SK-N-SH treated with all-trans-retinoic acid at 6 μM for 48 hours (cell line): ENCODE measurements around the gene KIF22.

ENCODE experiments used
- ATAC-seq: fragments of 200-7000 bp; cut with Tn5 transposase; 3 replicates; pipeline ENCODE4 v1.9.1; 2020; ENCODE audit warnings: mild to moderate bottlenecking, moderate library complexity
- CSDC2 ChIP-seq: fragments of 250-450 bp; sonication (Bioruptor Pico); IDR thresholded peaks from 2 replicates; pipeline ENCODE4 v1.5.0; 2020; ENCODE audit warnings: mild to moderate bottlenecking, moderate library complexity
- CSRNP3 ChIP-seq: fragments of 250-450 bp; sonication (Bioruptor Pico); IDR thresholded peaks from 2 replicates; pipeline ENCODE4 v1.5.1; 2021; ENCODE audit warnings: mild to moderate bottlenecking, moderate library complexity
- GLIS3 ChIP-seq: fragments of 250-450 bp; sonication (Bioruptor Pico); IDR thresholded peaks from 2 replicates; pipeline ENCODE4 v1.5.0; 2020; ENCODE audit warnings: mild to moderate bottlenecking, moderate library complexity
- ISL1 ChIP-seq: fragments of 250-450 bp; sonication (Bioruptor Pico); IDR thresholded peaks from 2 replicates; pipeline ENCODE4 v2.1.2; 2022; ENCODE audit warnings: mild to moderate bottlenecking, moderate library complexity
- OSR1 ChIP-seq: fragments of 250-450 bp; sonication (Bioruptor Pico); IDR thresholded peaks from 2 replicates; pipeline ENCODE4 v1.8.0; 2022; ENCODE audit warnings: moderate library complexity, mild to moderate bottlenecking, inconsistent platforms
- PATZ1 ChIP-seq: fragments of 250-450 bp; sonication (Bioruptor Pico); IDR thresholded peaks from 2 replicates; pipeline ENCODE4 v1.8.0; 2020; ENCODE audit warnings: mild to moderate bottlenecking, moderate library complexity, borderline replicate concordance
- POU6F1 ChIP-seq: fragments of 250-450 bp; sonication (Bioruptor Pico); IDR thresholded peaks from 2 replicates; pipeline ENCODE4 v1.8.0; 2021; ENCODE audit warnings: low read depth, mild to moderate bottlenecking, moderate library complexity, borderline replicate concordance
- RARB ChIP-seq: fragments of 250-450 bp; sonication (Bioruptor Pico); IDR thresholded peaks from 2 replicates; pipeline ENCODE4 v1.8.0; 2021; ENCODE audit warnings: mild to moderate bottlenecking, moderate library complexity
- SNAI2 ChIP-seq: fragments of 250-450 bp; sonication (Bioruptor Pico); IDR thresholded peaks from 2 replicates; pipeline ENCODE4 v1.5.0; 2020; ENCODE audit warnings: mild to moderate bottlenecking, moderate library complexity
- TOX ChIP-seq: fragments of 250-450 bp; sonication (Bioruptor Pico); IDR thresholded peaks from 2 replicates; pipeline ENCODE4 v1.8.0; 2021; ENCODE audit warnings: mild to moderate bottlenecking, moderate library complexity, borderline replicate concordance
- TSHZ2 ChIP-seq: fragments of 250-450 bp; sonication (Bioruptor Pico); IDR thresholded peaks from 2 replicates; pipeline ENCODE4 v1.5.0; 2020; ENCODE audit warnings: mild to moderate bottlenecking, moderate library complexity
- ZC3H10 ChIP-seq: fragments of 250-450 bp; sonication (Bioruptor Pico); IDR thresholded peaks from 2 replicates; pipeline ENCODE4 v1.5.1; 2021; ENCODE audit warnings: mild to moderate bottlenecking, moderate library complexity
- ZFP3 ChIP-seq: fragments of 250-450 bp; sonication (Bioruptor Pico); IDR thresholded peaks from 2 replicates; pipeline ENCODE4 v1.5.0; 2020; ENCODE audit warnings: mild to moderate bottlenecking, moderate library complexity
- ZFP30 ChIP-seq: fragments of 450-650 bp; formaldehyde crosslinking; IDR thresholded peaks from 2 replicates; pipeline ENCODE4 v1.5.0; 2022; ENCODE audit warnings: mild to moderate bottlenecking, moderate library complexity
- ZNF565 ChIP-seq: fragments of 450-650 bp; formaldehyde crosslinking; conservative IDR thresholded peaks from 2 replicates; pipeline ENCODE4 v1.5.0; 2020; ENCODE audit warnings: low read depth, mild to moderate bottlenecking, moderate library complexity
- ZNF8 ChIP-seq: fragments of 450-650 bp; formaldehyde crosslinking; IDR thresholded peaks from 2 replicates; pipeline ENCODE4 v1.5.0; 2020; ENCODE audit warnings: mild to moderate bottlenecking, moderate library complexity

The KIF22 gene

GRCh38 chr16:29805232-29806098 lies 14.9 kb downstream of the KIF22 start:
- peak; percentile 70 for ATAC-seq
- peak; percentile 63; the same call in 1 of the 2 replicates for TF ChIP-seq GLIS3
- TF ChIP-seq SNAI2, result peak; percentile 88; the same call in 1 of the 2 replicates
- 0 out of 2 replicates have a peak, but pooled peaks have one; percentile 78 for TF ChIP-seq CSDC2 (CRISPR knock-in tag)
- TF ChIP-seq ZNF8, result no peak
- 0 out of 2 replicates have a peak, but pooled peaks have one; percentile 19 for TF ChIP-seq ZNF565
- peak; percentile 94 for TF ChIP-seq TSHZ2 (CRISPR knock-in tag)
- TF ChIP-seq PATZ1, result 0 out of 2 replicates have a peak, but pooled peaks have one; percentile 27
- TF ChIP-seq ZC3H10 (CRISPR knock-in tag), result no peak
- no peak for TF ChIP-seq ZFP3
- 0 out of 2 replicates have a peak, but pooled peaks have one; percentile 47 for TF ChIP-seq RARB (CRISPR knock-in tag)

- no peak for TF ChIP-seq OSR1 (CRISPR knock-in tag)
- no peak for TF ChIP-seq ZFP30 (CRISPR knock-in tag)
- no peak for ATAC-seq
Observed at GRCh38 chr16:29806099-29806579, 15.6 kb downstream of the KIF22 start, which contains the start of gene MAZ. Gene MAZ (plus strand): TSS chr16:29806529. CDS start chr16:29806702, 173 bp downstream.

GRCh38 chr16:29806641-29807425 lies 16.3 kb downstream of the KIF22 start:
- no peak for ATAC-seq
- TF ChIP-seq OSR1 (CRISPR knock-in tag) (no peak), POU6F1 (CRISPR knock-in tag) (no peak), GLIS3 (no peak), ZNF565 (no peak), ISL1 (CRISPR knock-in tag) (no peak), CSDC2 (CRISPR knock-in tag) (no peak), ZFP3 (no peak), TOX (CRISPR knock-in tag) (no peak), ZNF8 (no peak), CSRNP3 (CRISPR knock-in tag) (no peak), SNAI2 (no peak), TSHZ2 (CRISPR knock-in tag) (no peak)
